HG03025 (cell line): ENCODE data around the gene NGEF.
"Not testable (repeated sequence)": the region's sequence is repeated elsewhere in the genome, so short reads cannot be mapped to it uniquely, and the experiment has no call there.

ENCODE experiments used
- ATAC-seq: cut with Tn5 transposase; IDR thresholded peaks from one replicate; pipeline ENCODE4 v1.9.1; 2021; ENCODE audit warnings: mild to moderate bottlenecking, moderate library complexity; ENCODE audit not compliant: unreplicated experiment, low FRiP score

The NGEF gene

DNA sequence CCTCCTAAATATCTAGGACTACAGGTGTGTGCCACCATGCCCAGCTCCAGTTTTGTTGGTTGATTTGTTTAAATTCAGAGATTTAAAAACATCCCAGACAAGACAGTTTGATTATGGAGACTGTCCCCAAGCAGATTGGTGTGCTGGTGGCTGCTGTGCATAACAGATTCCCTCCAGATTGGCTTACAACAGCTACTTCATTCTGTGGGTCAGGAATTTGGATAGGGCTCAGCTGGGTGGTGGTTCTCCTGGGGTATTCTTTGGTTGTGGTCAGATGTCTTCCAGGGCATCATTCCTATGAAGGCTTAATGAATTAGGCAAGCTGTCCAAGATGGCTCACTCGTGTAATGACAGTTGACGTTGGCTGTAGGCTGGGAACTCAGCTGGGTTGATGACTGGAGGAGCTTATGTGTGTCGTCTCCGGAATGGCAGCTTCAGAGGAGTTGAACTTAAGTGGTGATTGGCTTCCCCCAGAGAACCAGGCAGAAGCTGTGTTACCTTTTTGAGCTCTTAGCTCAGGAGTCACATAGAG lies 153.6 kb downstream of the NGEF start:
- no peak for ATAC-seq

DNA sequence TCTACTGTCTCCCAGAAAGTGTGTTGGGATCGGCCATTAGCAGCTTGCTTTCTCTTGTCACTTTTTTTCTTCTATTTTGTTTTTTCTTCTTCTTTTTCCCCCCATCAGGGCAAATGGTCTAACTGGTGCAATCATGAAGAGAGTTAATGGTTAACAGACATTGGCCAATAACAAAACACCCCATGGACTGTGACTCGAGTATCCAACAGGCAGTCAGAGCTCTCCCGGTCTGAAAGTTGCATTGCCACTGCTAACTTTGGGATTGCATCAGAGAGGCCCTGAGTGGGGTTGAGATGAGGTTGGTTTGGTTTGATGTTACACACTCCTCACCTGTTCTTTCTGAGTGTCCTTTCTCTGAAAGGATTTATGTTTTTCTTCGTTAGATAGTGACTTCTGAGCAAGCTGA lies 155.9 kb downstream of the NGEF start:
- no peak for ATAC-seq

DNA sequence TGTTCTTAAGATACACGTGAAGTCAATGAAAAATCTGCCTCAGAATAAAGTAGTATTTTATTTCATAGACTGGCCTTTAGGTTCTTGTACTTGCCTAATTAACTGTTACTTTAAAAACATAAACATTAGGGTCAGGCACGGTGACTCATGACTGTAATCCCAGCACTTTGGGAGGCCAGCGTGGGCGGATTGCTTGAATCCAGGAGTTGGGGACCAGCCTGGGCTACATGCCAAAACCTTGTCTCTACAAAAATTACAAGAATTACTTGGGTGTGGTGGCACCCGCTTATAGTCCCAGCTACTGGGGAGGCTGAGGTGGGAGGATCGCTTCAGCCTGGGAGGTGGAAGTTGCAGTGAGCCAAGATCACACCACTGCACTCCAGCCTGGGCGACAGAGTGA lies 159.0 kb downstream of the NGEF start:
- no peak for ATAC-seq

- ATAC-seq: no peak
These were observed 160.4 kb downstream of the NGEF start for GRCh38 chr2:232852676-232853075.

- ATAC-seq: not testable (repeated sequence)
These were observed 161.0 kb downstream of the NGEF start for GRCh38 chr2:232852081-232852480.

GRCh38 chr2:232850039-232850438 lies 163.0 kb downstream of the NGEF start:
- ATAC-seq: no peak

DNA sequence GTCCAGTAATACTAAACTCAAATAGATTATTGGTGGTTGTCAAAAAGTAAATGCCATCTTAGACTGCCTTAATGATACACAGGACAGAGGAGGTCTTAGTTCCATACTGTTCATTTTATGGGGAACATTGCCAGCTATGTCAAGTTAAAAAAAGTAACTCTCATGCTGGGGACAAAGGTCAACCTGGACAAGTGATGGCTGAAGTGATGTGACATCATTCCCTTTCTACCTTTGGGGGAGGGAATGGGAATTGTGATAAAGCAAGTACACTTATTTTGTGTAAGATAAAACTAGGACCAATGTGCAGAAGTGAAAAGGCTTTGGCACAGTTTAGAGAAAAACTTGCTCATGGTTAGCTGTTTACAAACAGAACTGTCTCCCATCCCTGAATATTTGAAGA lies 167.0 kb downstream of the NGEF start:
- no peak for ATAC-seq

DNA sequence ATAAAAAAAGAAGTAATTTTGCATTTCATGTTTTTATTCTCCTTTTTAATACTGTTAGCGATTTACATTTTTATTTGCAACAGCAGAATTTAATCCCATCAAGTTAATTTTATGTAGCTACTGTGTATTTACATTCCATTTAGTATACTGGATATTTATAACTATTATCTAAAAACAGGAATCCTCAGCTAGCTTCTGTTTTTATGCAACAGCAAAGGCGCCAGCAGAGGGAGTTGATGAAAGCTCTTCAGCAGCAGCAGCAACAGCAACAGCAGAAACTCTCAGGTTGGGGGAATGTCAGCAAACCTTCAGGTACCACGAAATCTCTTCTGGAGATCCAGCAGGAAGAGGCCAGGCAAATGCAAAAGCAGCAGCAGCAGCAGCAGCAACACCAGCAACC lies 169.2 kb downstream of the NGEF start:
- no peak for ATAC-seq

GRCh38 chr2:232842689-232843088 lies 170.4 kb downstream of the NGEF start:
- ATAC-seq: no peak

GRCh38 chr2:232839411-232840079 lies 173.5 kb downstream of the NGEF start:
- no peak for ATAC-seq

DNA sequence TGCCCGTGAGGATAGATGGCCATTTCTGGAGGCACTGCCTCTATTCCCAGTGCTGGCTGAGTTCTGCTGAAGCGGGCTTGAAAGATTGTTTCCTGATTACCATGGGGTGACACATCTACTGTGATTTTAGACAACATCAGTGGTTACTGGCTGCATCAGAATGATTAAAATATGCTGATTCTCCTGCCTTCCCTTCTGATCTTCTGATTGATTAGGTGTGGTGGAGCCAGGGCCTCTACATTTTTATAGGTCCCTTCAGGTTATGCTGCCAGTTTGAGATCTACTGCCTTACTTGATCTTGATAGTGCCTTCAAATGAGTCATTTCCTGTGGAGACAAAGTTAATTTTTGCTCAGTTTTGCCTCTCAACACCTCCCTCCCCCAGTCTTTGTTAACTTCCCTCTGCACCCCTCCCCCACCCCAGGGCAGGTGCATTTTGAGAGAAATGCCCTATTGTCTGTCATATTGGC lies 174.6 kb downstream of the NGEF start:
- no peak for ATAC-seq

GRCh38 chr2:232836934-232837333 lies 176.1 kb downstream of the NGEF start:
- no peak for ATAC-seq

GRCh38 chr2:232835687-232836208 lies 177.3 kb downstream of the NGEF start:
- ATAC-seq: no peak

GRCh38 chr2:232833830-232834229 lies 179.2 kb downstream of the NGEF start:
- ATAC-seq: no peak

- no peak for ATAC-seq
These were observed 181.6 kb downstream of the NGEF start for GRCh38 chr2:232831496-232831895.

GRCh38 chr2:232829988-232830387 lies 183.1 kb downstream of the NGEF start:
- no peak for ATAC-seq
